IMR-90 (cell line): ENCODE results near the gene NHEJ1. TPM values are rescaled to one million over a fixed set of nuclear protein-coding genes. Genes with fewer than 3 reads are reported as not detected.

Experiments used
- ATAC-seq: fragments of 200-7000 bp; cut with Tn5 transposase; 2 replicates; pipeline ENCODE4 v1.9.1; 2020; ENCODE audit warnings: low read depth, mild to moderate bottlenecking, moderate library complexity
- BruUV-seq: library from RNA; stranded (reverse); fragments of 400-500 nt; replicated peaks from 2 replicates; lab custom pipeline; 2021; lab: Mats Ljungman, UMichigan
- CTCF ChIA-PET: fragments of 300-600 bp; formaldehyde crosslinking; extraction: SDS; loops from one replicate; lab custom pipeline; 2021; ENCODE audit warnings: antibody characterized with exemption; lab: Yijun Ruan, JAX
- POLR2A ChIA-PET: fragments of 300-600 bp; sonication (Branson Sonifier 250); formaldehyde crosslinking; loops from one replicate; lab custom pipeline; 2022; ENCODE audit warnings: antibody characterized with exemption; ENCODE audit not compliant: unreplicated experiment; lab: Charles Lee
- DNase-seq: peaks from one replicate; pipeline ENCODE4 v3.0.0; 2013
- H2AFZ ChIP-seq: replicated peaks from 2 replicates; pipeline ENCODE3; 2013; ENCODE audit warnings: low read length, mild to moderate bottlenecking; ENCODE audit not compliant: poor library complexity
- H2AK5ac ChIP-seq: 2 replicates; pipeline ENCODE4 v1.6.1; 2013; ENCODE audit warnings: low read depth, low read length, inconsistent platforms
- H2AK9ac ChIP-seq: replicated peaks from 2 replicates; pipeline ENCODE3; 2013; ENCODE audit warnings: mild to moderate bottlenecking, low read depth, low read length, moderate library complexity; ENCODE audit not compliant: poor library complexity
- H2BK120ac ChIP-seq: 2 replicates; pipeline ENCODE4 v1.6.1; 2013; ENCODE audit warnings: low read depth, low read length, inconsistent platforms
- H2BK15ac ChIP-seq: 3 replicates; pipeline ENCODE4 v1.6.1; 2013; ENCODE audit warnings: low read depth, low read length, inconsistent platforms
- H2BK20ac ChIP-seq: 2 replicates; pipeline ENCODE4 v1.6.1; 2013; ENCODE audit warnings: low read depth, mild to moderate bottlenecking, inconsistent platforms, low read length, moderate library complexity
- H2BK5ac ChIP-seq: 2 replicates; pipeline ENCODE4 v1.6.1; 2013; ENCODE audit warnings: mild to moderate bottlenecking, low read depth, low read length, inconsistent platforms; ENCODE audit not compliant: poor library complexity, severe bottlenecking
- H3K14ac ChIP-seq: replicated peaks from 2 replicates; pipeline ENCODE4 v1.6.1; 2013; ENCODE audit warnings: low read depth, low read length, inconsistent platforms
- H3K18ac ChIP-seq: 2 replicates; pipeline ENCODE4 v1.6.1; 2013; ENCODE audit warnings: low read depth, low read length, control low read depth
- H3K23ac ChIP-seq: 2 replicates; pipeline ENCODE4 v1.6.1; 2013; ENCODE audit warnings: low read depth, low read length, inconsistent platforms
- H3K27ac ChIP-seq: 2 replicates; pipeline ENCODE4 v1.5.1; 2013; ENCODE audit warnings: mild to moderate bottlenecking, control low read depth, low read length; ENCODE audit not compliant: insufficient read depth
- H3K27me3 ChIP-seq: 2 replicates; pipeline ENCODE4 v1.6.1; 2013; ENCODE audit warnings: low read length; ENCODE audit not compliant: control insufficient read depth, insufficient read depth
- H3K36me3 ChIP-seq: 2 replicates; pipeline ENCODE4 v1.6.1; 2013; ENCODE audit warnings: low read length, mixed read lengths; ENCODE audit not compliant: control insufficient read depth, insufficient read depth
- H3K4ac ChIP-seq: 2 replicates; pipeline ENCODE4 v1.6.1; 2013; ENCODE audit warnings: low read depth, low read length, inconsistent platforms
- H3K4me1 ChIP-seq: 2 replicates; pipeline ENCODE4 v1.6.1; 2013; ENCODE audit warnings: low read length, mixed read lengths; ENCODE audit not compliant: control insufficient read depth, insufficient read depth
- H3K4me2 ChIP-seq: 2 replicates; pipeline ENCODE4 v1.6.1; 2013; ENCODE audit warnings: low read depth, mild to moderate bottlenecking, control low read depth, low read length, moderate library complexity
- H3K4me3 ChIP-seq: 2 replicates; pipeline ENCODE4 v1.5.1; 2013; ENCODE audit warnings: low read depth, mild to moderate bottlenecking, control low read depth, low read length, moderate library complexity; ENCODE audit not compliant: insufficient read depth
- H3K56ac ChIP-seq: 2 replicates; pipeline ENCODE4 v1.6.1; 2013; ENCODE audit warnings: low read length, inconsistent platforms; ENCODE audit not compliant: insufficient read depth; ENCODE audit errors: extremely low read depth
- H3K79me1 ChIP-seq, 2 experiments: 2 replicates each; pipeline ENCODE4 v1.6.1; 2013; ENCODE audit warnings: low read length in 2 of 2, inconsistent platforms in 1 of 2, low read depth in 1 of 2
- H3K9ac ChIP-seq: 2 replicates; pipeline ENCODE4 v1.6.1; 2013; ENCODE audit warnings: low read depth, low read length, control low read depth
- H3K9me1 ChIP-seq: 2 replicates; pipeline ENCODE4 v1.6.1; 2013; ENCODE audit warnings: low read length, inconsistent platforms; ENCODE audit not compliant: insufficient read depth
- H3K9me3 ChIP-seq: 2 replicates; pipeline ENCODE4 v1.6.1; 2013; ENCODE audit warnings: low read length; ENCODE audit not compliant: control insufficient read depth, insufficient read depth
- H4K20me1 ChIP-seq: 2 replicates; pipeline ENCODE4 v1.6.1; 2013; ENCODE audit warnings: low read length, inconsistent platforms; ENCODE audit not compliant: insufficient read depth
- H4K5ac ChIP-seq: 2 replicates; pipeline ENCODE4 v1.6.1; 2013; ENCODE audit warnings: mild to moderate bottlenecking, low read depth, low read length, control low read depth
- H4K8ac ChIP-seq, 2 experiments: 2 replicates each; pipeline ENCODE4 v1.6.1; 2013; ENCODE audit warnings: low read depth in 2 of 2, low read length in 2 of 2, control low read depth in 1 of 2, inconsistent platforms in 1 of 2
- H4K91ac ChIP-seq: 2 replicates; pipeline ENCODE4 v1.6.1; 2013; ENCODE audit warnings: low read depth, low read length, inconsistent platforms; ENCODE audit not compliant: insufficient read depth
- MAFK ChIP-seq: IDR thresholded peaks from 2 replicates; pipeline ENCODE4 v1.6.1; 2012; ENCODE audit warnings: low read depth, low read length, improper control_type of control experiment
- MAZ ChIP-seq: IDR thresholded peaks from 2 replicates; pipeline ENCODE4 v1.6.1; 2012; ENCODE audit warnings: low read depth, mild to moderate bottlenecking, low read length, improper control_type of control experiment, moderate library complexity, borderline replicate concordance
- WGBS, 2 experiments: methylation state at CpG; one replicate each; pipeline versions ENCODE4 v1.1.5 to v1.1.7; 2013; ENCODE audit warnings: missing lambda C conversion rate in 2 of 2; ENCODE audit not compliant: insufficient read length in 1 of 2; ENCODE audit errors: extremely low coverage in 2 of 2; 5-methylcytosine and 5-hydroxymethylcytosine counted together
- dilution Hi-C: fragments of 300-500 bp; cut with HindIII; formaldehyde crosslinking; loops from one replicate; pipeline ENCODE4 v1.14.3; 2018; ENCODE audit warnings: low sequenced_read_pairs; ENCODE audit not compliant: unreplicated experiment
- in situ Hi-C: fragments of 300-500 bp; cut with MboI; formaldehyde crosslinking; loops from 3 replicates; pipeline ENCODE4 v1.14.3; 2019; ENCODE audit warnings: low sequenced_read_pairs, inconsistent platforms, mixed read lengths
- intact Hi-C: fragments of 100-400 bp; cut with micrococcal nuclease; formaldehyde crosslinking; loops from 2 replicates; pipeline ENCODE4 v1.10.0; 2022
- polyA plus RNA-seq, 3 experiments: library from polyadenylated mRNA; depleted of rRNA; stranded (reverse); fragments of >200 nt; gene quantifications; 2 replicates each; pipeline ENCODE4 v1.2.3, GENCODE V29; 2012; ENCODE audit warnings: low replicate concordance in 1 of 3
- total RNA-seq: library from RNA; depleted of rRNA; stranded (reverse); fragments of >200 nt; gene quantifications from 2 replicates; pipeline ENCODE4 v1.2.3, GENCODE V29; 2012

Gene NHEJ1
- total and polyA plus RNA-seq, 2 of the 4 experiments (the other 2 are of a cell fraction): 12.5 to 23.1 TPM

GRCh38 chr2:219165058-219165911 lies 4.7 kb upstream of the NHEJ1 start:
- H4K5ac ChIP-seq: no peak overlapping the region
- no TSS peak for BruUV-seq
- no peak overlapping the region for H4K8ac ChIP-seq
- H3K9me3 ChIP-seq: no peaks in the 10 kb centered on the region
- no peak for TF ChIP-seq MAZ
- TF ChIP-seq MAFK: no peak
- H2AFZ ChIP-seq: no peak overlapping the region
- H2BK20ac ChIP-seq: no peak overlapping the region
- H3K14ac ChIP-seq: no peak overlapping the region
- H4K20me1 ChIP-seq: no peaks in the 10 kb centered on the region; the same call in 1 of the 2 replicates
- H2AK9ac ChIP-seq: peak overlapping the region; percentile 32
- no peak overlapping the region for H3K9ac ChIP-seq
- no peak overlapping the region for H3K4me3 ChIP-seq
- no peak overlapping the region for H3K56ac ChIP-seq
- in situ Hi-C loops: no loop called here
- intact Hi-C loops: no loop called here
- H3K36me3 ChIP-seq: no peaks in the 10 kb centered on the region
- WGBS, 2 experiments: no CpG with 5 or more reads among the region's 10 CpGs
- H3K9me1 ChIP-seq: no peaks in the 10 kb centered on the region; the same call in 1 of the 2 replicates
- H4K91ac ChIP-seq: no peak overlapping the region
- no peak overlapping the region for H2BK120ac ChIP-seq
- H2BK5ac ChIP-seq: no peak overlapping the region
- POLR2A ChIA-PET: no interaction called here
- no peak overlapping the region for H2BK15ac ChIP-seq
- no peak for DNase-seq
- H3K27ac ChIP-seq: no peak overlapping the region
- no peak overlapping the region for H3K4ac ChIP-seq
- H3K27me3 ChIP-seq: no peaks in the 10 kb centered on the region
- H3K79me1 ChIP-seq: peaks cover 0 to 7% of the 10 kb centered on the region in 2 experiments; a peak in 1 of 4 replicates
- no peaks in the 10 kb centered on the region for H3K4me1 ChIP-seq
- H3K18ac ChIP-seq: no peak overlapping the region
- CTCF ChIA-PET: no interaction called here
- H2AK5ac ChIP-seq: no peak overlapping the region
- no peak overlapping the region for H3K4me2 ChIP-seq
- H3K23ac ChIP-seq: no peak overlapping the region
- ATAC-seq: no peak
- dilution Hi-C loops: no loop called here
